KMS-11 (cell line): Measurements from ENCODE around the gene CCDC18.

Source experiments
- H2AFZ ChIP-seq: fragments of 200-600 bp; sonication (generic); 2 replicates; pipeline ENCODE4 v1.6.1; 2016; ENCODE audit warnings: antibody characterized with exemption, mixed run types, low read depth
- H3K27ac ChIP-seq: fragments of 200-600 bp; sonication (generic); 2 replicates; pipeline ENCODE4 v1.6.1; 2016; ENCODE audit warnings: mild to moderate bottlenecking, mixed run types
- H3K27me3 ChIP-seq: fragments of 200-600 bp; sonication (generic); 2 replicates; pipeline ENCODE4 v1.6.1; 2017; ENCODE audit warnings: mild to moderate bottlenecking, low read depth, mixed run types, moderate library complexity; ENCODE audit not compliant: insufficient read depth
- H3K36me3 ChIP-seq: fragments of 200-600 bp; sonication (generic); 2 replicates; pipeline ENCODE4 v1.6.1; 2017; ENCODE audit warnings: mild to moderate bottlenecking, mixed run types; ENCODE audit not compliant: insufficient read depth
- H3K4me1 ChIP-seq: fragments of 200-600 bp; sonication (generic); 2 replicates; pipeline ENCODE4 v1.6.1; 2016; ENCODE audit warnings: mild to moderate bottlenecking, low read depth, mixed run types; ENCODE audit not compliant: poor library complexity, severe bottlenecking
- H3K4me2 ChIP-seq: fragments of 200-600 bp; sonication (generic); 2 replicates; pipeline ENCODE4 v1.7.0; 2016; ENCODE audit warnings: mild to moderate bottlenecking, mixed run types
- H3K4me3 ChIP-seq: fragments of 200-600 bp; sonication (generic); IDR thresholded peaks from 2 replicates; pipeline ENCODE4 v1.6.1; 2017; ENCODE audit warnings: low read depth, low read length, mixed read lengths; ENCODE audit not compliant: insufficient read depth
- H3K79me2 ChIP-seq: fragments of 200-600 bp; sonication (generic); 2 replicates; pipeline ENCODE4 v1.6.1; 2016; ENCODE audit warnings: low read depth, mixed run types; ENCODE audit not compliant: insufficient read depth
- H3K9ac ChIP-seq: fragments of 200-600 bp; sonication (generic); 2 replicates; pipeline ENCODE4 v1.6.1; 2016; ENCODE audit warnings: mild to moderate bottlenecking, mixed run types
- H4K20me1 ChIP-seq: fragments of 200-600 bp; sonication (generic); 2 replicates; pipeline ENCODE4 v1.6.1; 2016; ENCODE audit warnings: mild to moderate bottlenecking, mixed run types; ENCODE audit not compliant: insufficient read depth
- CTCF ChIP-seq: fragments of 200-600 bp; sonication (generic); conservative IDR thresholded peaks from 2 replicates; pipeline ENCODE4 v1.6.1; 2017; ENCODE audit warnings: low read depth, mild to moderate bottlenecking, antibody characterized with exemption, low read length, moderate library complexity, mixed read lengths

CCDC18 gene

GRCh38 chr1:93137604-93138292 lies 42.8 kb upstream of the CCDC18 start:
- Histone ChIP-seq H3K4me1 (no peaks in the 10 kb centered on the region), H4K20me1 (no peaks in the 10 kb centered on the region), H3K4me3 (no peak overlapping the region), H3K36me3 (no peaks in the 10 kb centered on the region), H3K9ac (no peak overlapping the region), H3K27me3 (no peaks in the 10 kb centered on the region), H3K79me2 (no peaks in the 10 kb centered on the region), H3K27ac (no peak overlapping the region), H3K4me2 (no peak overlapping the region), H2AFZ (no peak overlapping the region)
- no peak for TF ChIP-seq CTCF

DNA sequence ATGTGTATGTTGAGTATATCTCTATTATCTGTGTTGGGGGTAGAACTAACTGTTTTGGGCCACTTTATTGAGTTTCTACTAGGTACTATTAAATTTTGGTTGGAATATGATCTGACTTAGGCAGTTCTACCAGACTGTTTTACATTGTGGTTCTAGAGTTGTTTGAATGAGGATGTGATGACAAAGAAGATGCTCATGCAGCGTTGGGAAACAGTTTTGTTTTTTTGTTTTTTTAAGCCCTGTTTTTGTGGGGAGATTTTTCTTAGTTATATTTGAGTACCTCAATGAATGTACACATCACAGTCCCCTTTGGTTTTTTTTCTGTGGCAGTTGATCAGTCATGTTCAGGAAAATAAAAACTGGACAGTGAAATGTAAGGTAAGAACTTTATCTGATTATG lies 40.4 kb upstream of the CCDC18 start:
- H3K4me1 ChIP-seq, result no peaks in the 10 kb centered on the region
- H3K27ac ChIP-seq, result no peak overlapping the region
- no peak overlapping the region for H3K4me3 ChIP-seq
- H3K27me3 ChIP-seq, result no peaks in the 10 kb centered on the region
- H3K9ac ChIP-seq, result no peak overlapping the region
- H3K4me2 ChIP-seq, result no peak overlapping the region
- H4K20me1 ChIP-seq, result no peaks in the 10 kb centered on the region
- no peaks in the 10 kb centered on the region for H3K36me3 ChIP-seq
- no peaks in the 10 kb centered on the region for H3K79me2 ChIP-seq
- TF ChIP-seq CTCF, result no peak
- H2AFZ ChIP-seq, result no peak overlapping the region

DNA sequence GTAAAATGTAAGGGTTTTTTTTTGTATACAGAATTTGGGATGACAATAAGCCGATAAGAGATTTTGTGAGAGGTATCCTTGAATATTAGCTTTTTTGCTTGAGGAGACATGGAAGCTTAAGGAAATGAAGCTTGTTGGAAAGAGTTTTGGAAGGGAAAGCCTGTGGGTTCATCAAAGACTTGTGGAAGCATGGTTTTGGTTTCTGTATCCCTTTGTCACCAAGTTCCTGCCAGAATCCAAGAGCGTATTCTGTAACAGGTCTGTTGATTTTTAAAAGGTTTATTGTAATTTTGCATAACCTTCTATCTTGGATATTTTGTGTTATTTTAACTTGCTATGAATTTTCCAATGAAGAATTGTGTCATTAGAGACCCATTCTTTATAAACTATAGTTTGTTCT lies 38.4 kb upstream of the CCDC18 start:
- Histone ChIP-seq H3K27ac (no peak overlapping the region), H3K9ac (no peak overlapping the region), H3K79me2 (no peaks in the 10 kb centered on the region), H3K4me3 (no peak overlapping the region), H3K4me1 (no peaks in the 10 kb centered on the region), H4K20me1 (no peaks in the 10 kb centered on the region), H2AFZ (no peak overlapping the region), H3K36me3 (no peaks in the 10 kb centered on the region), H3K4me2 (no peak overlapping the region), H3K27me3 (no peaks in the 10 kb centered on the region)
- TF ChIP-seq CTCF, result no peak

DNA sequence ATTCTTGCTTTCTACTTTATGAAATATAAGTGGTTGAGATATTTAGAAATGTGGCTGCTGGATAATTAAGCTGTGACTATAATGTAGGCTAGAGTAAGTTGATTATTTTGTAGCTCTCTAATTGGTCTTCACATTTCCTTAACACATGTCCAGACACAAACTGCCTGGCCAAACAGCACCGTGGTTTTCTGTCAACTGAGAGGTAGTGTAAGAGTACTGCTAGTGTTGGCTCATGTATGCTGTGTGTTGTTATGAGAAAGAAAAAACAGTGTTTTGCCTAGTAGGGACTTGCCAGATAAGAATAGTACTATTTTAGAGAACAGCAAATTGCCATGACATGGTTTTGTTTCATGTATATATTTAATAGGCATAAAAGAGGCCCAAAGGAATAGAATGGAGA lies 37.4 kb upstream of the CCDC18 start:
- H3K4me2 ChIP-seq, result no peak overlapping the region
- H3K9ac ChIP-seq, result no peak overlapping the region
- H4K20me1 ChIP-seq, result no peaks in the 10 kb centered on the region
- H3K79me2 ChIP-seq, result no peaks in the 10 kb centered on the region
- no peak for TF ChIP-seq CTCF
- H3K27ac ChIP-seq, result no peak overlapping the region
- H3K27me3 ChIP-seq, result no peaks in the 10 kb centered on the region
- no peak overlapping the region for H2AFZ ChIP-seq
- no peaks in the 10 kb centered on the region for H3K36me3 ChIP-seq
- no peaks in the 10 kb centered on the region for H3K4me1 ChIP-seq
- no peak overlapping the region for H3K4me3 ChIP-seq
